ENCODE measurements around the gene SH3D19. TPM values are rescaled to one million over a fixed set of nuclear protein-coding genes. Genes with fewer than 3 reads are reported as not detected.

SH3D19 gene, protein sequence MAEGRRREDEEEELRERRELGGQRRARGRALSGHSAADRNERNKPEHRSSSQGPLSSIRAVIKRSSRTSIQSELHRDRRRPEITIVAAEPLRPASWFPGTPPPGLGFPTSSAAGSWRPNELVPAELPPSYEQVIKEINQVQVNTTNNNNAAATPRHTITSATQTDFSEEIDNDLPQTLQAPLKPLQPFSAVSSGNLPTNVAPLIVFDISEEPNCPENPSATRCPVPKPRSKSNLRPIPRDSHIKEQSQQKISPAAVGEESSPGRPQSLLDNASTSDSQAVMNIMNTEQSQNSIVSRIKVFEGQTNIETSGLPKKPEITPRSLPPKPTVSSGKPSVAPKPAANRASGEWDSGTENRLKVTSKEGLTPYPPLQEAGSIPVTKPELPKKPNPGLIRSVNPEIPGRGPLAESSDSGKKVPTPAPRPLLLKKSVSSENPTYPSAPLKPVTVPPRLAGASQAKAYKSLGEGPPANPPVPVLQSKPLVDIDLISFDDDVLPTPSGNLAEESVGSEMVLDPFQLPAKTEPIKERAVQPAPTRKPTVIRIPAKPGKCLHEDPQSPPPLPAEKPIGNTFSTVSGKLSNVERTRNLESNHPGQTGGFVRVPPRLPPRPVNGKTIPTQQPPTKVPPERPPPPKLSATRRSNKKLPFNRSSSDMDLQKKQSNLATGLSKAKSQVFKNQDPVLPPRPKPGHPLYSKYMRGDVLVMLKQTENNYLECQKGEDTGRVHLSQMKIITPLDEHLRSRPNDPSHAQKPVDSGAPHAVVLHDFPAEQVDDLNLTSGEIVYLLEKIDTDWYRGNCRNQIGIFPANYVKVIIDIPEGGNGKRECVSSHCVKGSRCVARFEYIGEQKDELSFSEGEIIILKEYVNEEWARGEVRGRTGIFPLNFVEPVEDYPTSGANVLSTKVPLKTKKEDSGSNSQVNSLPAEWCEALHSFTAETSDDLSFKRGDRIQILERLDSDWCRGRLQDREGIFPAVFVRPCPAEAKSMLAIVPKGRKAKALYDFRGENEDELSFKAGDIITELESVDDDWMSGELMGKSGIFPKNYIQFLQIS
- total RNA-seq (2012; rRNA removed) (27.2 and 29.7 TPM in 2 replicates), polyA plus RNA-seq (2012; rRNA removed) (12.5 and 14.4 TPM in 2 replicates), Bru-seq, nascent RNA (percentile 76 among the genes with signal in this experiment), BruChase-seq, experiment 1, labeled RNA remaining after a 6-hour chase (percentile 79 among the genes with signal in this experiment), BruChase-seq, experiment 2, labeled RNA remaining after a 2-hour chase (percentile 70 among the genes with signal in this experiment)
- 4.0 and 12.4 TPM in 2 replicates for polyA plus RNA-seq (2012; cell fraction: cytosol; rRNA removed)
- 3.9 and 19.0 TPM in 2 replicates for polyA plus RNA-seq (2012; cell fraction: nucleus; rRNA removed; ENCODE audit: low replicate concordance)
- long read RNA-seq, full-length matches to known transcripts: 3 of 24 reads
- long read RNA-seq, partial matches to known transcripts: 12 of 24 reads
- long read RNA-seq, other reads (novel, unspliced or antisense): 9 of 24 reads

DNA sequence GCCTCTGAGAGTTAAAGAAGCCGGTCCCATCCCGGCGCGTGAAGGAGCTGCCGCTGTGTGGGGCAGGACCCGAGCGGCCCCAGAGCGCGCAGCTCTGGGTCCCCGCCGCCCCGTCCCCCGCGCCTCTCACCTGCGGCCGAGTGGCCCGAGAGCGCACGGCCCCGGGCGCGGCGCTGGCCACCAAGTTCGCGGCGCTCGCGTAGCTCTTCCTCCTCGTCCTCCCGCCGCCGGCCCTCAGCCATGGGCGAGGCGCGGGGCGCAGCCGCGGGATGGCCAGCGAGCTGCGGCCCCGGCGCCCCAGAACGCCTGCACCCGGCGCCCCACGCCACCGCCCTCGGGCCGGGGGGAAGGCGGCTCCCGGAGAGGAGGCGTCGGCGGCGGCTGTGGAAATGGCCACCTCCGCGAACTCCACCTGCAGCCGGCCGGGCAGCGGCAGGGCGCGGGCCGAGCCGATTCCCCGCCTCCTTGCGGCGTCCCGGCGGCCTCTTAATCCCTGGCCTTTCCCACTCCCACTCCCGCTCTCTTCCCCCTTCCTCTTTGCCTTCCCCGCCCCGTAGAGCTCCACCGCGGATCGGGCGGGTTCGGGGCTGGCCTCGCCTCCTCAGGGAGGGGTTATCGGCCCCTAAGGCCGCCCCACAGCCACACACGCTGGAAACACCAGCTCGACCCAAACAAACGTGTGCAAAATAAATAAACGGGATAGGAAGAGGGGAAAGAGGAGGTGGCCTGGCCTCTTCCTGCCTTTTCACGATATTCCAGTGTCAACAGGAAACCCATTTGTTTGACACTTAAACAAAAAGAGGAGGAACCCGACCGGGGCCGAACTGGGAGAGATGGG, at the start of gene SH3D19:
Gene SH3D19 (minus strand): TSS at position 495 of the 838 bp plus-strand sequence. CDS start 253 bp downstream, at position 242.
- no peaks in the 10 kb centered on the region for H4K20me1 ChIP-seq (ENCODE audit: insufficient read depth, low read length)
- 0 out of 3 replicates have a peak within 1 kb of the TSS, but pooled peaks have one; percentile 2 for H2BK15ac ChIP-seq (ENCODE audit: low read depth, low read length)
- POLR2A ChIA-PET (ENCODE audit: unreplicated experiment): no interaction called here
- peak within 1 kb of the TSS in 1 of 2 experiments; percentile 32; a peak in 1 of 4 replicates for H4K8ac ChIP-seq (ENCODE audit: low read depth in 2 of 2, low read length in 2 of 2)
- no peaks in the 10 kb centered on the region for H3K9me3 ChIP-seq (ENCODE audit: control insufficient read depth, insufficient read depth, low read length)
- H3K4me2 ChIP-seq (ENCODE audit: low read depth, low read length): peak within 1 kb of the TSS; percentile 82
- dilution Hi-C loops (cut with HindIII; ENCODE audit: low sequenced_read_pairs, unreplicated experiment) (no loop called here), in situ Hi-C loops (cut with MboI; ENCODE audit: low sequenced_read_pairs) (no loop called here), intact Hi-C loops (cut with micrococcal nuclease) (loop anchor here (10.0 kb wide), 1 partner anchor 151 kb away; no protein-coding TSS in a partner anchor)
- peak; percentile 91 for ATAC-seq (ENCODE audit: low read depth)
- no peak within 1 kb of the TSS; the same call in 1 of the 2 replicates for H2AK5ac ChIP-seq (ENCODE audit: low read depth, low read length)
- no peak within 1 kb of the TSS; the same call in 1 of the 2 replicates for H4K5ac ChIP-seq (ENCODE audit: low read depth, low read length)
- no peak within 1 kb of the TSS for H3K27ac ChIP-seq (ENCODE audit: insufficient read depth, low read length)
- no TSS peak for BruUV-seq (replicated peaks)
- peak within 1 kb of the TSS; percentile 42 for H3K9ac ChIP-seq (ENCODE audit: low read depth, low read length)
- H2AK9ac ChIP-seq (replicated peaks; ENCODE audit: low read depth, low read length, poor library complexity): no peak within 1 kb of the TSS
- CTCF ChIA-PET: no interaction called here
- H3K27me3 ChIP-seq (ENCODE audit: control insufficient read depth, insufficient read depth, low read length): no peaks in the 10 kb centered on the region; the same call in 1 of the 2 replicates
- H2BK5ac ChIP-seq (ENCODE audit: low read depth, low read length, poor library complexity, severe bottlenecking): no peak within 1 kb of the TSS
- no peak within 1 kb of the TSS for H4K91ac ChIP-seq (ENCODE audit: insufficient read depth, low read depth, low read length)
- no peak within 1 kb of the TSS for H2BK20ac ChIP-seq (ENCODE audit: low read depth, low read length)
- no peak within 1 kb of the TSS for H3K56ac ChIP-seq (ENCODE audit: extremely low read depth, insufficient read depth, low read length)
- H2BK120ac ChIP-seq (ENCODE audit: low read depth, low read length): no peak within 1 kb of the TSS
- peak within 1 kb of the TSS; percentile 19; the same call in 1 of the 2 replicates for H3K4ac ChIP-seq (ENCODE audit: low read depth, low read length)
- peak within 1 kb of the TSS; percentile 52 for H3K14ac ChIP-seq (replicated peaks; ENCODE audit: low read depth, low read length)
- peak within 1 kb of the TSS; percentile 53 for H3K4me3 ChIP-seq (ENCODE audit: insufficient read depth, low read depth, low read length)
- no peaks in the 10 kb centered on the region for H3K9me1 ChIP-seq (ENCODE audit: insufficient read depth, low read length)
- no peaks in the 10 kb centered on the region for H3K4me1 ChIP-seq (ENCODE audit: control insufficient read depth, insufficient read depth, low read length)
- DNase-seq: peak; percentile 19
- H3K23ac ChIP-seq (ENCODE audit: low read depth, low read length): peak within 1 kb of the TSS; percentile 48; the same call in 1 of the 2 replicates
- 0% methylated on average over 13 of the region's 88 CpGs; no CpG with 5 or more reads in 1 of the 2 experiments for WGBS, 2 experiments (ENCODE audit: extremely low coverage in 2 of 2, insufficient read length in 1 of 2)
- H3K36me3 ChIP-seq (ENCODE audit: control insufficient read depth, insufficient read depth, low read length): no peaks in the 10 kb centered on the region
- H3K79me1 ChIP-seq (ENCODE audit: low read depth in 1 of 2, low read length in 2 of 2): 0 out of 4 replicates have a peak, but pooled peaks cover 0 to 3% of the 10 kb centered on the region in 2 experiments
- no peak within 1 kb of the TSS for H3K18ac ChIP-seq (ENCODE audit: low read depth, low read length)
- peak within 1 kb of the TSS; percentile 81 for H2AFZ ChIP-seq (replicated peaks; ENCODE audit: low read length, poor library complexity)
- TF ChIP-seq, protein P1, sequence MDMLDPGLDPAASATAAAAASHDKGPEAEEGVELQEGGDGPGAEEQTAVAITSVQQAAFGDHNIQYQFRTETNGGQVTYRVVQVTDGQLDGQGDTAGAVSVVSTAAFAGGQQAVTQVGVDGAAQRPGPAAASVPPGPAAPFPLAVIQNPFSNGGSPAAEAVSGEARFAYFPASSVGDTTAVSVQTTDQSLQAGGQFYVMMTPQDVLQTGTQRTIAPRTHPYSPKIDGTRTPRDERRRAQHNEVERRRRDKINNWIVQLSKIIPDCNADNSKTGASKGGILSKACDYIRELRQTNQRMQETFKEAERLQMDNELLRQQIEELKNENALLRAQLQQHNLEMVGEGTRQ (IDR thresholded peaks at IDR 0.05; ENCODE audit: low read depth, low read length): no peak
- TF ChIP-seq MAFK (IDR thresholded peaks at IDR 0.05; ENCODE audit: low read depth, low read length) (no peak), BHLHE40 (IDR thresholded peaks at IDR 0.05; ENCODE audit: low read depth, low read length) (no peak), RCOR1 (IDR thresholded peaks at IDR 0.05; ENCODE audit: insufficient replicate concordance, low read length) (no peak), FOS (IDR thresholded peaks at IDR 0.05; ENCODE audit: low read depth, low read length) (no peak), CEBPB (IDR thresholded peaks at IDR 0.05; ENCODE audit: low read depth, low read length) (no peak), NFE2L2 (IDR thresholded peaks at IDR 0.05; ENCODE audit: low read depth, low read length) (no peak), MXI1 (IDR thresholded peaks at IDR 0.05; ENCODE audit: borderline replicate concordance, low read depth, low read length) (no peak)
